IMR-90 (cell line): ENCODE results near the gene MKNK2. TPM values are rescaled to one million over a fixed set of nuclear protein-coding genes. Genes with fewer than 3 reads are reported as not detected.

ENCODE experiments used
- ATAC-seq: fragments of 200-7000 bp; cut with Tn5 transposase; 2 replicates; pipeline ENCODE4 v1.9.1; 2020; ENCODE audit warnings: low read depth, mild to moderate bottlenecking, moderate library complexity
- BruUV-seq: library from RNA; stranded (reverse); fragments of 400-500 nt; replicated peaks from 2 replicates; lab custom pipeline; 2021; lab: Mats Ljungman, UMichigan
- CTCF ChIA-PET: fragments of 300-600 bp; formaldehyde crosslinking; extraction: SDS; loops from one replicate; lab custom pipeline; 2021; ENCODE audit warnings: antibody characterized with exemption; lab: Yijun Ruan, JAX
- POLR2A ChIA-PET: fragments of 300-600 bp; sonication (Branson Sonifier 250); formaldehyde crosslinking; loops from one replicate; lab custom pipeline; 2022; ENCODE audit warnings: antibody characterized with exemption; ENCODE audit not compliant: unreplicated experiment; lab: Charles Lee
- DNase-seq: peaks from one replicate; pipeline ENCODE4 v3.0.0; 2013
- H2AFZ ChIP-seq: replicated peaks from 2 replicates; pipeline ENCODE3; 2013; ENCODE audit warnings: low read length, mild to moderate bottlenecking; ENCODE audit not compliant: poor library complexity
- H2AK5ac ChIP-seq: 2 replicates; pipeline ENCODE4 v1.6.1; 2013; ENCODE audit warnings: low read depth, low read length, inconsistent platforms
- H2AK9ac ChIP-seq: replicated peaks from 2 replicates; pipeline ENCODE3; 2013; ENCODE audit warnings: mild to moderate bottlenecking, low read depth, low read length, moderate library complexity; ENCODE audit not compliant: poor library complexity
- H2BK120ac ChIP-seq: 2 replicates; pipeline ENCODE4 v1.6.1; 2013; ENCODE audit warnings: low read depth, low read length, inconsistent platforms
- H2BK15ac ChIP-seq: 3 replicates; pipeline ENCODE4 v1.6.1; 2013; ENCODE audit warnings: low read depth, low read length, inconsistent platforms
- H2BK20ac ChIP-seq: 2 replicates; pipeline ENCODE4 v1.6.1; 2013; ENCODE audit warnings: low read depth, mild to moderate bottlenecking, inconsistent platforms, low read length, moderate library complexity
- H2BK5ac ChIP-seq: 2 replicates; pipeline ENCODE4 v1.6.1; 2013; ENCODE audit warnings: mild to moderate bottlenecking, low read depth, low read length, inconsistent platforms; ENCODE audit not compliant: poor library complexity, severe bottlenecking
- H3K14ac ChIP-seq: replicated peaks from 2 replicates; pipeline ENCODE4 v1.6.1; 2013; ENCODE audit warnings: low read depth, low read length, inconsistent platforms
- H3K18ac ChIP-seq: 2 replicates; pipeline ENCODE4 v1.6.1; 2013; ENCODE audit warnings: low read depth, low read length, control low read depth
- H3K23ac ChIP-seq: 2 replicates; pipeline ENCODE4 v1.6.1; 2013; ENCODE audit warnings: low read depth, low read length, inconsistent platforms
- H3K27ac ChIP-seq: 2 replicates; pipeline ENCODE4 v1.5.1; 2013; ENCODE audit warnings: mild to moderate bottlenecking, control low read depth, low read length; ENCODE audit not compliant: insufficient read depth
- H3K27me3 ChIP-seq: 2 replicates; pipeline ENCODE4 v1.6.1; 2013; ENCODE audit warnings: low read length; ENCODE audit not compliant: control insufficient read depth, insufficient read depth
- H3K36me3 ChIP-seq: 2 replicates; pipeline ENCODE4 v1.6.1; 2013; ENCODE audit warnings: low read length, mixed read lengths; ENCODE audit not compliant: control insufficient read depth, insufficient read depth
- H3K4ac ChIP-seq: 2 replicates; pipeline ENCODE4 v1.6.1; 2013; ENCODE audit warnings: low read depth, low read length, inconsistent platforms
- H3K4me1 ChIP-seq: 2 replicates; pipeline ENCODE4 v1.6.1; 2013; ENCODE audit warnings: low read length, mixed read lengths; ENCODE audit not compliant: control insufficient read depth, insufficient read depth
- H3K4me2 ChIP-seq: 2 replicates; pipeline ENCODE4 v1.6.1; 2013; ENCODE audit warnings: low read depth, mild to moderate bottlenecking, control low read depth, low read length, moderate library complexity
- H3K4me3 ChIP-seq: 2 replicates; pipeline ENCODE4 v1.5.1; 2013; ENCODE audit warnings: low read depth, mild to moderate bottlenecking, control low read depth, low read length, moderate library complexity; ENCODE audit not compliant: insufficient read depth
- H3K56ac ChIP-seq: 2 replicates; pipeline ENCODE4 v1.6.1; 2013; ENCODE audit warnings: low read length, inconsistent platforms; ENCODE audit not compliant: insufficient read depth; ENCODE audit errors: extremely low read depth
- H3K79me1 ChIP-seq, 2 experiments: 2 replicates each; pipeline ENCODE4 v1.6.1; 2013; ENCODE audit warnings: low read length in 2 of 2, inconsistent platforms in 1 of 2, low read depth in 1 of 2
- H3K9ac ChIP-seq: 2 replicates; pipeline ENCODE4 v1.6.1; 2013; ENCODE audit warnings: low read depth, low read length, control low read depth
- H3K9me1 ChIP-seq: 2 replicates; pipeline ENCODE4 v1.6.1; 2013; ENCODE audit warnings: low read length, inconsistent platforms; ENCODE audit not compliant: insufficient read depth
- H3K9me3 ChIP-seq: 2 replicates; pipeline ENCODE4 v1.6.1; 2013; ENCODE audit warnings: low read length; ENCODE audit not compliant: control insufficient read depth, insufficient read depth
- H4K20me1 ChIP-seq: 2 replicates; pipeline ENCODE4 v1.6.1; 2013; ENCODE audit warnings: low read length, inconsistent platforms; ENCODE audit not compliant: insufficient read depth
- H4K5ac ChIP-seq: 2 replicates; pipeline ENCODE4 v1.6.1; 2013; ENCODE audit warnings: mild to moderate bottlenecking, low read depth, low read length, control low read depth
- H4K8ac ChIP-seq, 2 experiments: 2 replicates each; pipeline ENCODE4 v1.6.1; 2013; ENCODE audit warnings: low read depth in 2 of 2, low read length in 2 of 2, control low read depth in 1 of 2, inconsistent platforms in 1 of 2
- H4K91ac ChIP-seq: 2 replicates; pipeline ENCODE4 v1.6.1; 2013; ENCODE audit warnings: low read depth, low read length, inconsistent platforms; ENCODE audit not compliant: insufficient read depth
- BHLHE40 ChIP-seq: fragments of 150-350 bp; IDR thresholded peaks from 2 replicates; pipeline ENCODE4 v1.6.1; 2016; ENCODE audit warnings: mild to moderate bottlenecking, low read depth, low read length
- CEBPB ChIP-seq: IDR thresholded peaks from 2 replicates; pipeline ENCODE4 v1.6.1; 2012; ENCODE audit warnings: low read depth, low read length, improper control_type of control experiment
- CHD1 ChIP-seq: IDR thresholded peaks from 2 replicates; pipeline ENCODE4 v1.6.1; 2012; ENCODE audit warnings: low read depth, low read length, improper control_type of control experiment
- CTCF ChIP-seq: conservative IDR thresholded peaks from 2 replicates; pipeline ENCODE4 v1.5.1; 2012; ENCODE audit warnings: mild to moderate bottlenecking, low read depth, low read length, improper control_type of control experiment
- ELK1 ChIP-seq: fragments of 150-350 bp; IDR thresholded peaks from 2 replicates; pipeline ENCODE4 v1.6.1; 2016; ENCODE audit warnings: low read depth, mild to moderate bottlenecking, low read length, moderate library complexity, borderline replicate concordance
- FOS ChIP-seq: fragments of 150-350 bp; IDR thresholded peaks from 2 replicates; pipeline ENCODE4 v1.6.1; 2016; ENCODE audit warnings: low read depth, low read length
- MAFK ChIP-seq: IDR thresholded peaks from 2 replicates; pipeline ENCODE4 v1.6.1; 2012; ENCODE audit warnings: low read depth, low read length, improper control_type of control experiment
- MAZ ChIP-seq: IDR thresholded peaks from 2 replicates; pipeline ENCODE4 v1.6.1; 2012; ENCODE audit warnings: low read depth, mild to moderate bottlenecking, low read length, improper control_type of control experiment, moderate library complexity, borderline replicate concordance
- MXI1 ChIP-seq: IDR thresholded peaks from 2 replicates; pipeline ENCODE4 v1.6.1; 2012; ENCODE audit warnings: low read depth, mild to moderate bottlenecking, low read length, moderate library complexity, borderline replicate concordance
- POLR2A ChIP-seq: IDR thresholded peaks from 2 replicates; pipeline ENCODE4 v1.6.1; 2012; ENCODE audit warnings: mild to moderate bottlenecking, low read depth, low read length
- RAD21 ChIP-seq: IDR thresholded peaks from 2 replicates; pipeline ENCODE4 v1.6.1; 2012; ENCODE audit warnings: low read length, improper control_type of control experiment
- RCOR1 ChIP-seq: IDR thresholded peaks from 2 replicates; pipeline ENCODE4 v1.6.1; 2012; ENCODE audit warnings: mild to moderate bottlenecking, low read length, improper control_type of control experiment; ENCODE audit not compliant: insufficient replicate concordance
- RFX5 ChIP-seq: IDR thresholded peaks from 2 replicates; pipeline ENCODE4 v1.8.0; 2012; ENCODE audit warnings: low read depth, mild to moderate bottlenecking, low read length, moderate library complexity
- SMC3 ChIP-seq: fragments of 150-350 bp; IDR thresholded peaks from 2 replicates; pipeline ENCODE4 v1.6.1; 2016; ENCODE audit warnings: low read depth, mild to moderate bottlenecking, antibody characterized with exemption, low read length, moderate library complexity
- USF2 ChIP-seq: fragments of 150-350 bp; IDR thresholded peaks from 2 replicates; pipeline ENCODE4 v1.6.1; 2017; ENCODE audit warnings: mild to moderate bottlenecking, antibody characterized with exemption, low read length, low read depth
- WGBS, 2 experiments: methylation state at CpG; one replicate each; pipeline versions ENCODE4 v1.1.5 to v1.1.7; 2013; ENCODE audit warnings: missing lambda C conversion rate in 2 of 2; ENCODE audit not compliant: insufficient read length in 1 of 2; ENCODE audit errors: extremely low coverage in 2 of 2; 5-methylcytosine and 5-hydroxymethylcytosine counted together
- dilution Hi-C: fragments of 300-500 bp; cut with HindIII; formaldehyde crosslinking; loops from one replicate; pipeline ENCODE4 v1.14.3; 2018; ENCODE audit warnings: low sequenced_read_pairs; ENCODE audit not compliant: unreplicated experiment
- in situ Hi-C: fragments of 300-500 bp; cut with MboI; formaldehyde crosslinking; loops from 3 replicates; pipeline ENCODE4 v1.14.3; 2019; ENCODE audit warnings: low sequenced_read_pairs, inconsistent platforms, mixed read lengths
- intact Hi-C: fragments of 100-400 bp; cut with micrococcal nuclease; formaldehyde crosslinking; loops from 2 replicates; pipeline ENCODE4 v1.10.0; 2022
- polyA plus RNA-seq, 3 experiments: library from polyadenylated mRNA; depleted of rRNA; stranded (reverse); fragments of >200 nt; gene quantifications; 2 replicates each; pipeline ENCODE4 v1.2.3, GENCODE V29; 2012; ENCODE audit warnings: low replicate concordance in 1 of 3
- total RNA-seq: library from RNA; depleted of rRNA; stranded (reverse); fragments of >200 nt; gene quantifications from 2 replicates; pipeline ENCODE4 v1.2.3, GENCODE V29; 2012

Gene MKNK2
- total and polyA plus RNA-seq, 2 of the 4 experiments (the other 2 are of a cell fraction), result 21.9 to 31.8 TPM

DNA sequence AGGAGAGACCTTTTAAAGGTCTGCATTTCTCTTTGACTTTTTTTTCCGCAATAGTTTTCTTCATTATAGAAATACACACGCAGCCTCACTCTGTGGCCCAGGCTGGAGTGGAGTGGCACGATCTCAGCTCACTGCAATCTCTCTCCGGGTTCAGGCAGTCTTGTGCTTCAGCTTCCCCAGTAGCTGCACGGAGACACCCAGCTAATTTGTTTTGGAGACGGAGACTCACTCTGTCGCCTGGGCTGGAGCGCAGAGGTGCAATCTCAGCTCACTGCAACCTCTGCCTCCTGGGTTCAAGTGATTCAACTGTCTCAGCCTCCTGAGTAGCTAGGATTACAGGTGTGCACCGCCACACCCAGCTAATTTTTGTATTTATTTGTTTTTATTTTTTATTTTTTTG lies 11.7 kb upstream of the MKNK2 start:
- Histone ChIP-seq H3K4ac (no peak overlapping the region; the same call in 1 of the 2 replicates), H2BK120ac (no peak overlapping the region), H3K23ac (no peak overlapping the region), H2BK5ac (no peak overlapping the region), H3K36me3 (no peaks in the 10 kb centered on the region), H2AK9ac (peak overlapping the region; percentile 97), H3K27me3 (no peaks in the 10 kb centered on the region), H3K56ac (no peak overlapping the region), H3K9ac (no peak overlapping the region), H3K4me2 (no peak overlapping the region), H2BK20ac (no peak overlapping the region), H4K20me1 (no peaks in the 10 kb centered on the region), H2AK5ac (peak overlapping the region; percentile 91; the same call in 1 of the 2 replicates), H2AFZ (peak overlapping the region; percentile 99), H3K4me3 (no peak overlapping the region), H4K91ac (no peak overlapping the region), H3K18ac (no peak overlapping the region), H2BK15ac (no peak overlapping the region), H3K14ac (no peak overlapping the region), H3K9me3 (no peaks in the 10 kb centered on the region), H3K4me1 (peaks cover 22% of the 10 kb centered on the region), H3K79me1 (peaks cover 5 to 30% of the 10 kb centered on the region in 2 experiments; a peak in 3 of 4 replicates), H3K27ac (no peak overlapping the region), H4K5ac (no peak overlapping the region), H4K8ac (no peak overlapping the region), H3K9me1 (peaks cover 7% of the 10 kb centered on the region)
- ChIA-PET POLR2A (no interaction called here), CTCF (no interaction called here)
- in situ Hi-C loops, result no loop called here
- no peak for DNase-seq
- no peak for ATAC-seq
- no TSS peak for BruUV-seq
- TF ChIP-seq MXI1 (no peak), CHD1 (no peak), ELK1 (no peak), RAD21 (no peak), POLR2A (no peak), MAFK (no peak), CTCF (no peak), RCOR1 (no peak), RFX5 (no peak), BHLHE40 (no peak), CEBPB (no peak), USF2 (no peak), SMC3 (no peak), MAZ (no peak), FOS (no peak)
- dilution Hi-C loops, result no loop called here
- WGBS, 2 experiments, result 81% methylated on average over 6 of the region's 9 CpGs; no CpG with 5 or more reads in 1 of the 2 experiments
- intact Hi-C loops, result no loop called here
